GM18907 (cell line): ENCODE results near the gene ORAI3.

Source experiments
- ATAC-seq: cut with Tn5 transposase; IDR thresholded peaks from one replicate; pipeline ENCODE4 v1.9.1; 2021; ENCODE audit warnings: mild to moderate bottlenecking, moderate library complexity; ENCODE audit not compliant: unreplicated experiment

The ORAI3 gene

DNA sequence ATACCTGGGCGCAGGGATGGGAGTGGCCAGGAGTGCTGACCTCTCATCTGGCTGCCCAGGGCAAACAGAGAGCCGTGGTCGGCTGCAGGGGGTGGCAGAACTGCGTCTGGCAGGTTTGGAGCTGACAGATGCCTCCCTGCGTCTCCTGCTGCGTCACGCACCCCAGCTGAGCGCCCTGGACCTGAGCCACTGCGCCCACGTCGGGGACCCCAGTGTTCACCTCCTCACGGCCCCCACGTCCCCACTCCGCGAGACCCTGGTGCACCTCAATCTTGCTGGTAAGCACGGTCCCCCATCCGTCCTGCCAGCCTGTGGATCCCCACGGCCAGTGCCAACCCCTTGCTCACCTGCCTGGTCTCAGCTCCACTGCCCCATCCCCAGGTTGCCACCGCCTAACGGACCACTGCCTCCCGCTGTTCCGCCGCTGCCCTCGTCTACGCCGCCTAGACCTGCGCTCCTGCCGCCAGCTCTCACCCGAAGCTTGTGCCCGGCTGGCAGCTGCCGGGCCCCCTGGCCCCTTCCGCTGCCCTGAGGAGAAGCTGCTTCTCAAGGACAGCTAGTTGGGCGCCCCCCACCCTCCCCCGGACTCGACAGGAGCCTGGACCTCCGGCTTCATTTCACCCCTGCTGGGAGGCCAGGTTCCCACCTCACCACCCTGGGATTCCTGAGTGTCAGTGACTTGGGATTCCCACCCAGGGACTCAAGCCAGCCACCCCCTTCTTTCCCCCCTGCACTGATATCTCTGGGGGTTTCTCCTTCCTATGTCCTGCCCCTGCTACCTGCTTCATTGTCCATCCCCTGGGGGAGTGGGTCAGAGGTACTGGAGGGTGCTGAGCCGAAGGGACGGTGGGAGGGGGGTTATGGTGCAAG lies 2.0 kb upstream of the ORAI3 start:
- no peak for ATAC-seq

DNA sequence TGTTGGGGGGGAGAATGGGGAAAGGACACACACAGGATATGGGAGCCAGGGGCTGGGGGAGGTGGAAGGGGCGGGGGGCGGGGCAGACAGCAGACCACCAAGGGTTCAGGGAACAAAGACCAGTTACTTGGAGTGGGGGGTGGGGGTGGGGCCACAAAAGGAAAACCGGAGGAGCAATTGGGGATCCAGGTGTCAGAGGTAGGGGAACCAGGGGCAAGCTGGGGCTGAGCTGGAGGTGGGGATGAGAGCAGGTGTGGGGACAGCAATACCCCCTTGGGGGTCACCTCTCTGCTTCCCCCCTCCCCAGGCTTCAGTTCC lies 1.4 kb upstream of the ORAI3 start:
- no peak for ATAC-seq

DNA sequence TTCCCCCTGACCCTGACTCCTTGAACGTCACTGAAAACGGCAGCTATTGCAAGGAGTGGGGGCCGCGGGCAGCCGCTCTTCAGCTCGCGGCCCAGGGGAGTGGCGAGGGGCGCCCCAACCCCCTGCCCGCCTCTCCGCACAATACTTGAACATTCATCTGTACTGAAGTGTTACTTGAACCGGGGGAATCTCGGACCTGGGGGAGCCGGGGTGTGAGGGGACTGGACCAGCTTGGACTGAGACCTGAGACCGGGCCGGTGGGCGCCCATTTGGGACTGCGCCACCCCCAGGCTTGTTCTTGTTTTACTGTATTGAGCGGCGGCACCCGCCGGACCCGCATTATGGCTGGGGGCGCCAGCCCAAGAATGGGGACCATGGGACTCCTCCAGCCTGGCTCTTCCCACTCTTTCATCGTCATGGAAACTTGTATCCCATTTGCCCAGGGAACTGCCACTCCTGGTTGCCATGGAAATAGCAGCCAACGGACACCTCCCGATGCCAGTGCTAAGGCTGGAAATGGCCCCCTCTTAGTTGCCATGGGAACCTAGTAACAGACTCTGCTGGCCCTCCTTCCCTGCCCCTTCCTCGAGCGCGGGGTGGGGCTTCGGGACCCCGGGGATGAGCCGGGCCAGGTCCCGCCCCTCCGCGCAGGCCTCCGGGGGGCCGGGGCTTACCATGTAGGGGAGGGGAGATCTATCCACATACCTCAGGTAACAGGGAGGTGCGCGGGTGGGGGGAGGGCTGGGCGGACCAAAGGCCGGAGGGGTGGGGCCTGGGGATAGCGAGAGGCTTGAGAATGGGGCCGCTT lies 805 bp upstream of the ORAI3 start:
- ATAC-seq: peak; percentile 15

DNA sequence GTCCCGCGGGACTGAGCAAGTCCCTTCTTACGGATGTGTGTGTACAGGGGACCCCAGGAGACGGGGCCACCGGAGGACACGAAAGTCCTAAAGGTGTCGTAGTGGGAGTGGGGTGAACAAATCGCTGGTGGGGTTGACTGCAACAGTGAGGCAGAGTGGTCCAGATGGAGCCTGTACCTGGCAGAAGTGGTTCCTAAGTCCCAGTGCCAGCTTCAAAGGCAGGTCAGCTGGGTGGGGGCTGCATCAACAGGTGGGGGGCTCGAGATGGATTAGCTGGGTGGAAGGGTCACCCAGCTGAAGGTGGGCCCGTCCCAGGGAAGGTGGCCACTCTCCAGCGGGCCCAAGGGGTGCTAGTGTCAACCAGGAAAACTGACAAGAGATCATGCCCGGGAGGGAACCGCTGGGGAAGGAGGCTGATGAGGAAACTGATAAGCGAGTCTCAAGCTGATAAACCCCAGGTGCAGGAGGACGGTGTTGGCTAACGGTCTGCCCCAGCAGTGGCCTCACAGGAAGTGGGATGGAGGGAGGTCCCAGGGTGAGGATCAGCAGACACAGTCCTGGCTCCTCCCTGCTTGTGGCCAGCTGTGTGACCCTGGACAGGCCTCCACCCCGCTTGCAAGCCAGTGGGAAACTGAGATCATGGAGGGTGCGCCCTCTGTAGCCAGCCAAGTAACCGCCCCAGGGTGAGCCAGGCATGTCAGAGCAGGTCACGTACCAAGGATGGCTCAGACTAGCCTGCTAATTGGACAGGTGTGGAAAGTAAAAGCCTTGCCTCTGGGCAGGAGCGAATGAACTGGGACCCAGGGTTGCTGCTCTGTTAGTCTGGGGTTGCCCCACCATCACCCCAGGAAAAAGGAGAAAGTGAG lies 1.0 kb downstream of the ORAI3 start:
- ATAC-seq: peak; percentile 58

DNA sequence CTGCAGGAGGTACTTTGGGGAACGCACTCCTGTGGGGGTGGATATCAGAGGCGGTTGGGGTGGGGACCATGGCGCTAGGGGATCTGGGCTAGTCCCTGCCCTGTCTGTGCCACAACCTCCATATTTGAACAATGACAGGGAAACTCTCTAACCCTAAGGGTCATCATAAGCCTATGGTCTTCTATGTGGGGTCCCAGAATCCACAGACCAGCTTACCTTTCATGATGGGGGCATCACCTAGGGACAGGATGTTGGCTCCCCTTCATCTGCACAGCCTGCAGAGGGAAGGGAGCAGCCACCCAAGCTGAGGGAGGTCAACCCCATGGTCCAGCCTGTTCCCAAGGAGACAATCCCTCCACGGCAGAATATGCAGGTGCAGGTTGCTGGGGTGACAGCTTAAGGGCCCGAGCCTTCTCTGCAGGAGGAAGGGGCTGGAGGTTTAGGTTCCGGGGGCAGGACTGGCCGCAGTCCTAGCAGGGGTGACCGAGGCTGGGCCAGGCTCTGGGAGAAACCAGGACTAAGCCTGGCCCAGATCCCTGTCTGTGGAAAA lies 1.7 kb downstream of the ORAI3 start:
- no peak for ATAC-seq

DNA sequence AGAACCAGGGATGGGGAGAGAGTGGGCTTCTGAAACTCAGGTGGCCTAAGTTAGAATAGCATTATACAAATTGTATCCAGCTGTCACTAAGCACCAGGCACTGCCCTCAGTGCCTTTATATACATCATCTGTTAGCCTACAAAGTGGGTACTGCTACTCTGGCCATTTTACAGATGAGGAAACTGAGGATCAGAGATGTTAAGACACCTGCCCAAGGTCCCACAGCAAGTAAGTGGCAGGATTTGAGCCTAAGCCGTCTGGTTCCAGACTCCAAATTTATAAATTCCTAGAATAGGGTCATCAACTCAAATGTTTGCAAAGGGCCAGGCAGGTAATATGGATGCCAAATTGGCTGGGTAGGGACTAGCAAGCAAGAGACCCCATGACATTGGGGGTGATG lies 2.3 kb downstream of the ORAI3 start:
- no peak for ATAC-seq

DNA sequence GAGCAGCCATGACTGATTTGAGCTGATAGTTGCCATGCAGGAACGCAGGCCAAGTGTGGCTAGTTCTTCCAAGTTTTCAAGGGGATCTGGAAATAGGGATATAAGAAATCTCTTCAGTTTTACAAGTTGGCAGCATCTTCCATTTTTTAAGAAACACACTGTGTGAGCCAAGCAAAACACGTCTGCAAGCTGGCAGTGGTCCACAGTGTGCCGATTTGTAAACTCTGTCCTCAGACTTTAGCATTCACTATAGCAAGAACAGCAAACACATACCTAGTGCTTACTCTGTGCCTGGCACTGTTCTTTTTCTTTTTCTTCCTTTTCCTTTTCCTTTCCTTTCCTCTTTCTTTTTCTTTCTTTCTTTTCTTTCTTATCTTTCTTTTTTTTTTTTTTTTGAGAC lies 2.9 kb downstream of the ORAI3 start:
- ATAC-seq: no peak

DNA sequence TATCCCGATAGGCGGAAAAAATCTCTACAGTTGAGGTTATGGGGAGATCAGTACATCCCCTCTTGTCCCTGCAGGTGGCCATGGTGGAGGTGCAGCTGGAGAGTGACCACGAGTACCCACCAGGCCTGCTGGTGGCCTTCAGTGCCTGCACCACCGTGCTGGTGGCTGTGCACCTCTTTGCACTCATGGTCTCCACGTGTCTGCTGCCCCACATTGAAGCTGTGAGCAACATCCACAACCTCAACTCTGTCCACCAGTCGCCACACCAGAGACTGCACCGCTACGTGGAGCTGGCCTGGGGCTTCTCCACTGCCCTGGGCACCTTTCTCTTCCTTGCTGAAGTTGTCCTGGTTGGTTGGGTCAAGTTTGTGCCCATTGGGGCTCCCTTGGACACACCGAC lies 4.2 kb downstream of the ORAI3 start:
- no peak for ATAC-seq

DNA sequence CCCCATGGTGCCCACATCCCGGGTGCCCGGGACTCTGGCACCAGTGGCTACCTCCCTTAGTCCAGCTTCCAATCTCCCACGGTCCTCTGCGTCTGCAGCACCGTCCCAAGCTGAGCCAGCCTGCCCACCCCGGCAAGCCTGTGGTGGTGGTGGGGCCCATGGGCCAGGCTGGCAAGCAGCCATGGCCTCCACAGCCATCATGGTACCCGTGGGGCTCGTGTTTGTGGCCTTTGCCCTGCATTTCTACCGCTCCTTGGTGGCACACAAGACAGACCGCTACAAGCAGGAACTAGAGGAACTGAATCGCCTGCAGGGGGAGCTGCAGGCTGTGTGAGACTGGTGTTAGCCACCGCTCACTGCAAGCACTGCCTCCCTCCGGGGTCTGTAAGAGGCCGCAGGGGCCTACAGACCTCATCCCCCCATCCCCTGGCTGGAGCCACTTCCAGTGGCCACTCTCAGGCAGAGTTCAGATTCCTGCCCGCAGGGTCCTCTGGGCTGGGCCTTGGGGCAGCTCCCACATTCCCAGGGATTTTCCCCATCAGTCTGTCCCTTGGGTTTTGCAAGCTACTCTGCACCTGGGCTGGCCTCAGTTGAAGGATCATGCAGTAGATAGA lies 4.8 kb downstream of the ORAI3 start:
- no peak for ATAC-seq

DNA sequence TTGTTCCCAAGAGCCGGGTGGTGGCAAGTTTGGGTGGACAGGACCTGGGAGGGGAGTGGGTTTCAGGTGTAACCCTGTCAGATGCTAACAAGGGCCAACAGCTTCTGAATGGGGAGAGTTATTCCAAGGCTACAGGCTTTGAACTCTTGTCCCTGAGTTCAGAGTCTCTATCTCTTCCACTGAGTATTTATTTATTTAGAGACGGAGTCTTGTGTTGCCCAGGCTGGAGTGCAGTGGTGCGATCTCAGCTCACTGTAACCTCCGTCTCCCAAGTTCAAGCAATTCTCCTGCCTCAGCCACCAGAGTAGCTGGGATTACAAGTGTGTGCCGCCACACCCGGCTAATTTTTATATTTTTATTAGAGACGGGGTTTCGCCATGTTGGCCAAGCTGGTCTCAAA lies 6.1 kb downstream of the ORAI3 start:
- ATAC-seq: no peak

DNA sequence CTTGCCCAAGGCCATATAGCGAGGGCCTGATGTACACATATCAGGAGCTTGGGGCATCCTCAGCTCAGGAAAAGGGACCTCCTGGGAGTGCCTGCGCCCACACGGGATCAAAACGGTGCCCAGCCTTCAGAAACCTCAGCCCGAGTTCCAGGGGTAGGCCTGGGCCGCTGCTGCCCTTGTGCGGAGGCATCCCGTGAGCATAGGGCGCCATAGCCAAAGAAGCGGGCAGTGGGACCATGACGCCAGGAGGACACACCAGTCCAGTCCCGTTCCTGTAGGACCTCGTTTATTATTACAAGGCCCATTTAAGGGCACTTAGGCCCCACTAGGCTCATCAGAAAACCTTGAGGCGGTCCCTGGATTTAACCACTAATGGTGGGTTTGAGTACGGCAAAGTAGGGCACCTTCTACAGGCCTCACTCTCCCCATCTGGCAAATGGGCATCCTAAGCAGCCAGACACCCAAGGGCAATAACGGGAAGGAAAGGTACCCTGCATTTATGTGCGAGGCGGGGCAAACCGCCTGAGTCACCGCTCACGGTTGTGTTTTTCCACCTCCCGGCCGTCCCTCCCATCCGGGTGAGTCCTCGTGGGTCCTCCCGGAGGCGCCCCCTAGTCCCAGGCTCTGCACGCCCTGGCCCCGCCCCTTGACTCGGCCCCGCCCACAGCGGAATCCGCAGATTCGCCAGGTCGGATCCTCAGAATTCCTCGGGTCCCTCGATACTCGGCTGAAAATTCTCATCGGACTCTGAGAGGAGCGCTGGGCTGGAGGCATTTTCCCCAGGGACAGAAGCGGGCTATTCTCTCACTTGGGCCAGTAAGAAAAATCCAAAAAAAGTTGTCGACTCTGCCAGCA lies 8.0 kb downstream of the ORAI3 start:
- peak; percentile 51 for ATAC-seq

DNA sequence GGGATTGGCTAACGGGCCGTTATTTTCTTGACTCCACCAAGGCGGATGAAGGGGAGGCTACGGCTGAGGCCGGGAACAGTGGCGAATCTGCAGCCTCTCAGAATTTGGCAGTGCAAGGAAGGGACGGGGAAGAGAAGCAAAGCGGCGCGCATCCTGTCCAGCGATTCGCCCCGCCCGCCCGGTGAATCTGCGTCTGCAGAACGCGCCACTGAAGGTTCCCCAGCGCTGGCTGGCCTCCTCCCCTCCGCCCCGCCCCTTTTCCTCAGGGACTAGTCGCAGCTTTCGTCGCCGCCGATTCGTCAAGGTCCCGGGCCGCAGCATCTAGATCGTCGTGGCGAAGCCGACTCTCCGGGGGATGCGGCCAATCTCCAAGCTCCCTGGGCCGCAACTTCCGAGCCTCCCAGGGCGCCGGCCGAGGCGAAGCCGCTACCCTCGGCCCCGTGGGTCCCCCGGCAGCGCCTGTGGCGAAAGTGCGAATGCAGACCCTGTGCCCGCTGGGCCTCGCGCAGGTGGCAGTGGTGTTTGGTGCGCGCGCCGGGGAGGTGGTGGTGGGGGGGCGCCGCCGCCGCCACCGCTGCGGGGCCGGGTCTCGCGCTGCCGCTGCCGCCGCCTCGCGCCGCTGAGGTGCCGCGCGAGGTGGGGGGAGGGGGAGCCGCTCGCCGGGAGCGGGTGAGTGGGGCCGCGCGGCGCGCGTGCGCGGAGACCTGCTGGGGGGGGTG lies 8.7 kb downstream of the ORAI3 start, which contains the start of gene SETD1A:
Gene SETD1A (plus strand): TSS at position 299 of the 719 bp plus-strand sequence. CDS start 978 bp downstream, outside the sequence.
- peak; percentile 72 for ATAC-seq

DNA sequence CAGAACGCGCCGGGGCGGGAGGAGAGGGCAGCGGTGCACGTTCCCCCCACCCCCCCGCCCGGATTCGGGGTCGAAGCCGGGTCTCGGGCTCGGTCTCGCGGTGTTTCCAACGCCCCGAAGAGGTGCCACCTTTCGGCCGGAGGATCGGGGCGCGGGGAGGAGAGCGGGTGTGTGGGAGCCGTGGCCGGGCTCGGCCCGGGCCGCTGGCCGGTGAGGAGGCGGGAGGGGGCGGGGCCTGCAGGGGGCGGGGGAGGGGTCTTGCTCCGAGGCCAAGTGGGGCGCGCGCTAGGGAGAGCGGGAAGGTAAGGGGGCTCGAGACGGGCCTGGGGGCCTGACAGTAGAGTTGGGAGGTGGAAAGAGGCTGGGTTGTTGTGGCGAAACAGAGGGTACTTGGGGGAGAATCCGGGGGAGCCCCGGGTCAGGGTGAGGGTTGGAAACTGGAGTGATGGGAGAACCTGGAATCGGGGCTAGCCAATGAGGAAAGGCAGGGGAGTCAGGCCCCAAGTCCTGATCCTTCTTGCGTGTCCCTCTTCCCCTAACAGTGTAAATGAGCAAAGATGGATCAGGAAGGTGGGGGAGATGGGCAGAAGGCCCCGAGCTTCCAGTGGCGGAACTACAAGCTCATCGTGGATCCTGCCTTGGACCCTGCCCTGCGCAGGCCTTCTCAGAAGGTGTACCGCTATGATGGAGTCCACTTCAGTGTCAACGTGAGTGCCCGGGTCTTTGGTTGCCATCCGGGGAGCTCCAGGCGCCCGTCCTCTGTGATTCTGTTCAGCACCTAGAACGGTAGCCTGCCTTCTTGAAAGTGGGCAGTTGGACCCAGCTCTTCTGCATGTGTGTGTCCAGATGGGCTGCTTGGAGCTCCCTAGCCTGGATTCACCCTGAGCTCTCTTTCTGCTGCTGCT lies 9.6 kb downstream of the ORAI3 start:
- ATAC-seq: peak; percentile 16

DNA sequence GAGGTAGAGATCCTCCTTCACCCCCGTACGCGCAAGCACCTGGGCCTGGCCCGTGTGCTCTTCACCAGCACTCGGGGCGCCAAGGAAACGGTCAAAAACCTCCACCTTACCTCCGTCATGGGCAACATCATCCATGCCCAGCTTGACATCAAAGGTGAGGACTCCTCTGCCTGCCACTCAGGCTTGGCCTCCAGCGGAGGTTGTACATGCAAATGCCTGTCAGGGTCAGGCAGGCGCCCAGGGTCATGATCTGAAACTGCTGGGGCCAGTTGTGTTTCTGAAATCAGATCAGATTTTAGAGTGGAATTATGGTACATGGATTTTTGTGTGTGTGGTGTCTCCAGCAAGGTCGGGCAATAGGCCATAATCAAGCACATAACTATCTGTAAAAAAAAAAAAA lies 12.5 kb downstream of the ORAI3 start:
- no peak for ATAC-seq

DNA sequence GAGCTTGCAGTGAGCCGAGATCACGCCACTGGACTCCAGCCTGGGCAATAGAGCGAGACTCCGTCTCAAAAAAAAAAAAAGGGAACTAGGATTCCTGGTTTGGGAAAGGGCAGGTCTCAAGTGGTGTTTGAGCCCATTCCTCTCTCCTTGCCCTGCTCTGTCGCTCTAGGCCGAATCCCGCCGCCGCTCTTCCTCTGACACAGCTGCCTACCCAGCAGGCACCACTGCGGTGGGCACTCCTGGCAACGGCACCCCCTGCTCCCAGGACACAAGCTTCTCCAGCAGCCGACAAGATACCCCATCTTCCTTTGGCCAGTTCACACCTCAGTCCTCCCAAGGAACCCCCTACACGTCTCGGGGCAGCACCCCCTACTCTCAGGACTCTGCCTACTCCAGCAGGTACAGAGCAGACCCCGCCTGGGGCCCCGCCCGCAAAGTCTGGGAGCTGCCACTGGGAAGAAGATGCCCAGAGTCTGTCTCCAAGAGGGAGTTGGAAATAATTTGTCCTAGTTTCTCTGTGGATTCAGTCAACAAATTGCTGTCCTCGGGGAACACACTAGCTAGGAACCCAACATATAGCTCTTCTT lies 15.2 kb downstream of the ORAI3 start:
- no peak for ATAC-seq

DNA sequence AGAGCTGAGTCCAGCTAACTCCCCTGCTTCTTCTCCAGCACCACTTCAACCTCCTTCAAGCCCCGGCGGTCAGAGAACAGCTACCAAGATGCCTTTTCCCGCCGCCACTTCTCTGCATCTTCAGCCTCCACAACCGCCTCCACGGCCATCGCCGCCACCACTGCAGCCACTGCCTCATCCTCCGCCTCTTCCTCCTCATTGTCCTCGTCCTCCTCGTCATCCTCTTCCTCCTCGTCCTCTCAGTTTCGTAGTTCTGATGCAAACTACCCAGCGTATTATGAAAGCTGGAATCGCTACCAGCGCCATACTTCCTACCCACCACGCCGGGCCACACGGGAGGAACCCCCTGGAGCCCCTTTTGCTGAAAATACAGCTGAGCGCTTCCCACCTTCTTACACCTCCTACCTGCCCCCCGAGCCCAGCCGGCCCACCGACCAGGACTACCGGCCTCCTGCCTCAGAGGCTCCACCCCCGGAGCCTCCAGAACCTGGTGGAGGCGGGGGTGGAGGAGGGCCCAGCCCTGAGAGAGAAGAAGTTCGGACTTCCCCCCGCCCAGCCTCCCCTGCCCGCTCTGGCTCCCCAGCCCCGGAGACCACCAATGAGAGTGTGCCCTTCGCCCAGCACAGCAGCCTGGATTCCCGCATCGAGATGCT lies 15.8 kb downstream of the ORAI3 start:
- no peak for ATAC-seq

DNA sequence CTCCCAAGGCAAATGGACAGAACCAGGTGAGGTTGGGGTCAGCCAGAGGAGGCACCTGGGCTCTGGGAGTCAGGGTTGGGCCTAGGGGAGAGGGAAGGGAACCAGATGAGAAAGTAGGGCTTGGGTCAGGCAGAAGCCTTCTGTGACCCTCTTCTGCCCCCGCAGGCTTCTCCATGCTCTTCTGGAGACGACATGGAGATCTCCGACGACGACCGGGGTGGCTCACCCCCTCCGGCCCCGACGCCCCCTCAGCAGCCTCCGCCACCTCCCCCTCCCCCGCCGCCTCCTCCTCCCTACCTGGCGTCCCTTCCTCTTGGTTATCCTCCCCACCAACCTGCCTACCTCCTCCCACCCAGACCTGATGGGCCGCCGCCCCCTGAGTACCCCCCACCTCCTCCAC lies 16.6 kb downstream of the ORAI3 start:
- ATAC-seq: no peak
